ENCODE results near the gene IFNAR1.

Gene IFNAR1

DNA sequence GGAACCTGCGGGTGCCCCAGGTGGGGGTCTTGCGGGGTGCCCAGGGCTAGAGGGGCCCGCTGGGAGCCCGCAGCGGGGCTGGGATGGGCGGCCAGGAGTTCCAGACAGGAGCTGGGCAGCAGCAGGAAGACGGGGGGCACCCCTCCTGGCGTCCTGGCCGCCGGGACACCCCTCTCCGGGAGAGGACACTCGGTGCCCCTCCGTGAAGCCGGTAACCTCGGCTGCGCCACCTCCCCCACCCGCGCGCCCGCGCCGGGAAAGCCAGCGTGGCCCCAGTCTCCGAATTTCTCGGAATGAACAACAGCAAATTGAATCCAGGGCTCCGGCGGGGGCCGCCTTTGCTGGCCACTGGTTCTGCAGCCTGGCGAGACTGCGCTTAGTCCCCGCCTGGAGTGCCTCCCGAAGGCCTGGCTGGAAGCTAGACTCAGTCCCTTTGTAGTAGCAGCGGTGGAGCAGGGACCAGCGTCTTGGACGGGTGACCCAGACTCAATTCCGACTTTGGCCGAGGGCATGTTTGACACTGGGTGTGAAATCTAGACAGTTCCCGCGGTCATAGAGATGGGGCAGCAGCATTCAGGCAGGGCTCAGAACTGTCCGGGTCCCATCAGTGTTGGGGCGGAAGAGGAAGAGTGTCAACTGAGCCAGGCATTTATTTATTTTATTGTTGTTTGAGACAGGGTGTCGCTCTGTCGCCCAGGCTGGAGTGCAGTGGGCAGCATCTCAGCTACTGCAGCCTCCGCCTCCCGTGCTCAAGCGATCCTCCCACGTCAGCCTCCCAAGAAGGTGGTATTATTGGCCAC lies 79.2 kb downstream of the IFNAR1 start:
- DNase-seq = peak; percentile 63

DNA sequence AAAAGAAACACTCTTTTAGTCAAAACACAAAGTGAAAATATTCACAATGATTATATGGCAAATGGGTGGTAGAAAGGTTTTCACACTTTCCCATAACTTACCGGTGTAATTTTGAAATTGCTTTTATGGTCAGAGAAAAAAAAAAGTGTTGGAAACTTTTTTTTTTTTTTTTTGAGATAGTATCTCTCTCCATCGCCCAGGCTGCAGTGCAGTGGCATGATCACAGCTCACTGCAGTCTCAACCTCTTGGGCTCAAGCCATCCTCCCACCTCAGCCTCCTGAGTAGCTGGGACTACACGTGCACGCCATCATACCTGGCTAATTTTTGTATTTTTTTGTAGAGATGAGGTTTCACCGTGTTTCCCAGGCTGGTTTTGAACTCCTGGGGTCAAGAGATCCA lies 81.7 kb downstream of the IFNAR1 start:
- DNase-seq = no peak
